Measurements from ENCODE around the gene KLK14.

KLK14 gene

DNA sequence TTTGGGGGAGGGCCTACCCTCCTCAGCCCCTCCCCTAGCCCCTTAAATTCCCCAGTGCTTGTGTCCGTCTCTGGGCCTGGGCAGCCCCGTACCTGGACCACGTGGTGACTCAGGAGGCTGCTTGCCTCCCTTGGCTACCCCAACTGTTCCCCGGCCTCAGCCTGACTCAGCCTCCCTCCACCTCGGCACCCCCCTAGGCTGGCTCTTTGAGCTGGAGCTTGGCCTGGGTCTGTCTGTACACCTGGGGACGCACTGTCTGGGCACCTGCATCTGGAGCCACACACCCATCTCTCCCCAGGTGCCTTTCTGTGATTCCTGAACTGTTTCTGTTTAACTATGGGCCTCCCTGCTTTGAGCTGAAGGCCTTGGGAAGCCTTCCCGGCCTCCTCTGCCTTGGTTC, 1.8 kb upstream of the KLK14 start:
- no peak for DNase-seq

DNA sequence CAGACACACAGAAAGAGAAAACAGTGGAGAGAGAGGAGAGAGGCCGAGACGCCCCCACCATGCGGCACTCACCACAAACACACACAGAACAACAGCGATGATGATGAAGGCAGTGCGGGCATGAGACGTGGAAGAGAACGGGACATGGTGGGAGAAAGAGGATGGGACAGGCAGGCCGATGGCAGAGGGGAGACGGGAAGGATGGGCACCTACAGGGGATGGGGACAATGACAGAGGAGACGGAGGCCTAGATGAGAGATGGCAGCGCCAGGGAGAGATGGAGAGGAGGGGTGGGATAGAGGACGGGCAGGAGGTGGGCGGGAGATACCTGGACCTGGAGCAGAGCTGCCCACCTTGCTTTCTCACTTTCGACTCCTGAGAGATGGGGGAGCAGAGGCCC, 1.1 kb upstream of the KLK14 start:
- DNase-seq, result no peak

DNA sequence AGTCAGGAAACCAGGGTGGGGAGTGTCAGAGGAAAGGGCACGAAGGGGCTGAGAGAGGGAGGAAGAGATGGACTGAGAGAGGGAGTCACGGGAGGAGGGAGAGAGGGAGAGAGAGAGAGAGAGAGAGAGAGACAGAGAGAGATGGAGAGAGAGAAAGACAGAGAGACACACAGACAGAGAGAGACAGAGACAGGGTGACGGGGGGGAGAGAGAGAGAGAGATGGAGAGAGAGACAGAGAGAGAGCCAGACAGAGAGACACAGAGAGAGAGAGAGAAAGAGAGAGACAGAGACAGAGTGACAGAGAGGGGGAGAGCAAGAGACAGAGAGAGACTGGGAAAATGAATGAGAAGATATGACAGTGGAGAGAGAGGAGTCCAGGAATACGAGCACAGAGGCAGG, 494 bp upstream of the KLK14 start:
- DNase-seq, result no peak

DNA sequence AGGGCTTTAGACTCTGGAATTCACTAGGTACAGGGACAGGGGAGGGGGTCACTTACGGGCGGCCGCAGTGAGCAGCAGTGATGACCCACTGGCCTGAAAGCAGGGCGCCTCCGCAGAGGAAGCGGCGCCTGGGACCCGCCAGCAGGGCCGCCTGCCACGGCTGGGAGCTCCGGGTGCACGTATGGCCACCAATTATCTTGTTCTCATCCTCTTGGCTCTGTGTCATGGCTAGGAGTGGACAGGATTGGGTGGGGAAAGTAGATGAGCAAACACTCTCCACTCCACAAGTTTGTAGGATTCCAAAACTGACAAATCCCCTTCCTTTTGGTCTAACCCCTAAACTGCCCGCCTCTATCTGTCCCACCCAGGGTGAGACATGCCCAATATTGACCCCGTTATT, 1.2 kb downstream of the KLK14 start:
- DNase-seq, result no peak

DNA sequence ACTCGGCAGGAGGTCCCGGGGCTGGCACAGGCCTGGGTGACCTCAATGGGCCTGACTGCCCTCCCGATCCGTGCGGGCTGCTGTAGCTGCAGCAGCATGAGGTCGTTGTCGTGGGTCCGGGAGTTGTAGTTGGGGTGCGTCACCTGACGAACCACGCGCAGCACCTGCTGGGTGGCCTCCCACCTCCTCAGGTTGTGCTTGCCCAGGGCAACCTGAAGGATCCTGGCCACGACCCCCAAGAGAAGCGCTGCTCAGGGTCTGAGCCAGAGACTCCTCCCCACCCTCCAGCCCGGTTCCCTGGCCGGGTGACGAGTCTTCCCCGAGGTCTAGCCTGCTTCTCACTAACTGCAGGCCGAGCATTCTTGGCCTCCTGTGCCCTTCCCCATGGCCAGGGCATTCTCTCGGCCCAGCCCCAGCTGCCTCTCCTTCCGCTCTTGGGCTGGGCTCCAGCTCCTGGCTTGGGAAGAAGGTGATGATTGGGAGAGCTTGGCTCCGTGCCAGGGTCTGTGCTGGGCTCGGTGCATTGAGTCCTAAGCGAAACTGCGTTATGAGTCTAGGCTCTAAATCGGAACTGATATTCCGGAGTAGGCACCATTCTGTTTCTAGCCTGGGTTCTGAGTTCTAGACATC, 3.1 kb downstream of the KLK14 start:
- no peak for DNase-seq

DNA sequence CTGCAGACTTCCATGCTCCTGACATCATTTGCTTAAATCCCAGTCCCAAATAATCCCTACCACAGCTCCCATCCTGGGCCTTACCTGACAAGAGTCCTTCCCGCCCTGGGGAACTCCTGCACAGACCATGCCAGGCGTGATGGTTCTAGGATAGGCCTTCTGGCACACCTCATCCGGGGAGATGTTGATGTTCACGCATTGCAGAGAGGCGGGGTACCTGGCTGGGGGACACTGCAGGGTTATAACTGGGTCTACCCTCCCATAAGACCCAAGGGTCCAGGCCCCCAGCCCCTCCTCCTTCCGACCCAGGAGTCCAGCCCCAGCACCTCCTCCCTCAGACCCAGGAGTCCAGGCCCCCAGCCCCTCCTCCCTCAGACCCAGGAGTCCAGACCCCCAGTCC, 4.0 kb downstream of the KLK14 start:
- DNase-seq, result no peak

DNA sequence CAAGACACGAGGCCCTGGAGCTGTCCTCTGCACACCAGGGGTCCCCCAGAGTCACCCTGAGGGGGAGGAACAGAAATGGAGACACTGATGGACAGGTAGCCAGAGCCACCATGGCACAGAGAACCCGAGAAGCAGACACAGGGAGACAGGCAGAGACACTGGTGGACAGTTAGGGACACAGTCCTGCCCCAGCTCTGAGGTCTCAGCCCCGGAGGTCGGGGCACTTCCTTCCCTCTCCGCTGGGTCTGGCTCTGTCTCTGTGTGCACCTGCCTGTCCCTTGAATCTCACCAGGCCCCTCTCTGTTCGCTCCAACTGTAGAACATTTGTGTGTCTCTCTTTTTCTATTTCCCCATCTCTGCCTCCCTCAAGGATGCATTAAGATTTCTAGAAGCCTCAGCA, 4.6 kb downstream of the KLK14 start:
- DNase-seq, result no peak

DNA sequence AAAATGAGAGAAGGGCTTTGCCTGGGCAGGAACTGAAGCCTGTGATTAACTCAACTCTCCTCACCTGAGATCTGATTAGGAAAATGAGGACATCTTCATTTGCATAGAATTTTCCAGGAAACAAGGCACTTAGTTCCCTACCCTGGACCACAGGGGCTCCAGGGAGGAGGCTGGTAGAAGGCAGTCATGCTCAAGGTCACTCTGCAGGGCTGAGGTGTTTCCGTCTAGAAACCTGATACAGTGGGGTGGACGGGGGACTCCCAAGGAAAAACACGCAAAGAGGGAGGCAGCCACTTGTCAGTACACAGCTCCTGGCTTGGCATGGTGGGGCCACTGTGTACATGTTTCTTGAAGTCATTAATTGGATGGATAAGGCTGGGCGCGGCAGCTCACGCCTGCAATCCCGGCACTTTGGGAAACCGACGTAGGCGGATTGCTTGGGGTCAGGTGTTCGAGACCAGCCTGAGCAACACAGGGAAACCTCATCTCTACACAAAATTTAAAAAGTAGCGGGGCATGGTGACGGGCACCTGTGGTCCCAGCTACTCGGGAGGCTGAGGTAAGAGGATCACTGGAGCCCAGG, 6.0 kb downstream of the KLK14 start:
- DNase-seq, result no peak

DNA sequence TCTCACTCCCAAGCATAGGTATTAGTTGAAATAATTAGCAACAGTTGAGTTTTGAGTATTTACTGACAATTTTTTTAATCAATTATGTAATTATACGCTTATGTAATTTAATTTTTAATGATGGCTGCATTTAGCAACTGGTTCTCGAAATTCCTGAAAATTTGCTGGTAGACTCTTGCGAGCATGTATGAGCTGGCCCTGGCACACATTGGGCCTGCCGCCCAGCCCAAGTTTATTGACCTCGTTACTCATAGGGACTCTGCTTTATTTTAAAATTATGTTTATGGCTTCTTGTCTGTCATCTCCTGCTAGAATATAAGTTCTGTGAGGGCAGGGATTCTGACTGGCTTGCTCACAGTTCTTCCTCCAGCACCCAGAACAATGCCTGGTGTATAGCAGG, 6.7 kb downstream of the KLK14 start:
- DNase-seq, result no peak

DNA sequence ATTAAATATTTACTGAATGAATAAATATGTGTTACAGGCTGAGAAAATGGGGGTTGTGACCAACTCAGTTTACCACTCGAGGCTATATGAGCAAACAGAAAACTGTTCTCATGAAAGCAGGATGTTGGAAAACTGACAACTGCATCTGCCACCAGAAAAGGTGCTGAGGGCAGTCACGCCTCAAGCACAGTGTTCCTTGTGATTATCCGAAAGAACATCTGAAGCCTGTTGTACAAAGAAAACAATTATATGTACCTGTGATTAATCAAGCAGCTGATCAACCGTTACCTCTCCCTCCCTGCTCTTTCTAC, 11.6 kb downstream of the KLK14 start:
- DNase-seq, result no peak

DNA sequence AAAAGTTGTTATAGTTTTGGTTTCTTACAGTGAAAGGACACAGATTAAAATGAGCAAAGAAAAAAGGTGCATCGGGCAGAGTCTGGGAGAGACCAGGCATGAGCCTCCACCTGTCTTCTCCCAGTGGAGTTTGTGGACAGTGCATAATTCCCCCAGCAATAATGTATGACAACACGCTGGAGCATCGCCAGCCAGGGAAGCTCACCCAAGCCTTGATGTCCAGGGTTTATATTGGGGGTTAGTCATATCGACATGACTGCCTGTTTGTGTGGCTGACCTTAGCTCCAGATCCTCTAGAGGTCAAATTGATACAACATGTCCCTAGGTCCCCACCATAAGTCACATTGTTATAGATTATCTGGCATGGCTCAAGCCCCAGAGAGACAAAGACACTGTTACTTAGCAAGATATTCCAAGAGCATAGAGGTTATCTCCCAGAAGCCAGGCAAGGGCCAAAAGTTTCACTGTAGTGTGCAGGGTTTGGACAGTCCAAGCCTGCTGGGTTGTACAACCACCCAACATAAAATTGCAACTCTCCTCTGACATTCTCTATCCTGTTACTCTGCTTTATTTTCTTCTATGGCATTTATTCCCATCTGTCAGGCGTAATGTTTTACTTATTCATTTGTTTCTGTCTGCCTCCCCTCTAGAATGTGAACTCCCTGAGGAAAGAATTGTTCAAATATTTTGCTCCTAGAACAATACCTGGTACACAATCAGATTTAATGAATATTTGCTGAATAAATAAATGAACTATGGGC, 12.2 kb downstream of the KLK14 start:
- DNase-seq, result no peak

DNA sequence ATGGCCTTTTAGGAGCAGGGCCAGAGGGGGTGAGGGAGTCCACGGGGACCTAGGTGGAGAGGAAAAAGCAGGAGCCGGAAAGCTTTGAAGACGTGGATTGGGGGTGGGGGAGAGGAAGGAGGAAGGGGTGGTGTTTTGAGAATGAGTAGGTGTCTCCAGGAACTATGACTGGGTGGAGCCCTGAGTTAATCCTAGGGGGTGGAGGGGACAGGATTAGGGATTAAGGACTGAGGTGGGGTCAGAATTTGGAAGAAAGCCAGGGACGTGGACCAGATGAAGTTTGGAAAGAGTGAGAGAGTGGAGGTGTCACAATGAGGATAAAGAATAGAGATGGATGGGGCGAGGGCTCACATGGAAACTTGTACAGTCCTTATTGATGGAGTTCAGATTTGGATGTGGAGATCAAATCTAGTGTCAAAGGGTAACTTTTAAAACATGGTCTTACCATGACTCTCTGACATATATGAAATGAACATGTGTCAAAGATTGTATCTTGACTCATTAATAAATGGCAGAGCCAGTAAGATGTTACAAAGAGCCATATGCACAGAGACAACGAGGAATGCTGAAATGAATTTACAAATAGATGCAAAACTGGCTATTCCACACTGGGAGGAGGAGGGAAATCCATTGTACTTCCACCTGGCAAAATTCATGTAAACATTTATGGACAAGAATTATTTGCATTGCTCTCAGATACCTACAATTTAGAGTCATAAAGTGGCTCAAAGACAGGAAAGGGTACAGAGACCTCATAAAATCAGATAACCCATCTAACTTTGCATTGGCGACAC, 16.1 kb downstream of the KLK14 start:
- DNase-seq, result no peak

DNA sequence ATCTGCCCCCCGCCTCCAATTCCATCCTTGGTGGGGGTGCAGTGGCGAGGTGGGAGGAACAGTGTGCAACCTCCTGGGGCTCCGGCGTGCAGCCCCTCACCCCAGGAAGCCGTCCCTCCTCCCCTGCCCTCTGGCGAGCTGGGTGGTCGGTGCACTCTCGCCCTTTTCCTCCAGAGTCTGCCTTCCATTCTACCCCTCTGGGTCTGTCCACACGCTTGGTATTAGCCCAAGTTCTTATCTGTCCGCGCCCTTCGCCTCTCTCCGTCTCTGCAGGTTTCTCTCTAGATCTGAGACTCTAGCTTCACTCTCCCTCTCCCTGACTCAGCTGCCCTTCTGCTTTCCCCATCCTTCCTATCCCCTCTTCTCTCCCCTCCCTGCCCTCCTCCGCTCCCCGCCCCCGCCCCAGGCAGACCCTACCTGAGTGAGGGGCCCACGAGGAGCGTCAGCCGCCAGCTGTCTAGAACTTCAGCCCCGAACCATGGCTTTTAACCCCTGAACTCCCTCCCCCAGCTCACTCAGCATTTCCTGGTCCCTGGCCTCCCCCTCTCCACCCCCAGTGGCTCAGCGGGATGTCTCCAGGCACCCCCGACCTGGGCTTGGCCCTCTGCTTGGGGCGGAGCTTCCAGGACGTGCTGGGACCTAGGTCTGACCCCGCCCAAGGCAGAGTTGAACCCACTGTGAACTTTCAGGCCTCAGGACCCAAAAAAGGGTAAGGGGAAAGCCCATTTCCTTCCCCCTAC, 17.3 kb downstream of the KLK14 start:
- DNase-seq, result no peak

DNA sequence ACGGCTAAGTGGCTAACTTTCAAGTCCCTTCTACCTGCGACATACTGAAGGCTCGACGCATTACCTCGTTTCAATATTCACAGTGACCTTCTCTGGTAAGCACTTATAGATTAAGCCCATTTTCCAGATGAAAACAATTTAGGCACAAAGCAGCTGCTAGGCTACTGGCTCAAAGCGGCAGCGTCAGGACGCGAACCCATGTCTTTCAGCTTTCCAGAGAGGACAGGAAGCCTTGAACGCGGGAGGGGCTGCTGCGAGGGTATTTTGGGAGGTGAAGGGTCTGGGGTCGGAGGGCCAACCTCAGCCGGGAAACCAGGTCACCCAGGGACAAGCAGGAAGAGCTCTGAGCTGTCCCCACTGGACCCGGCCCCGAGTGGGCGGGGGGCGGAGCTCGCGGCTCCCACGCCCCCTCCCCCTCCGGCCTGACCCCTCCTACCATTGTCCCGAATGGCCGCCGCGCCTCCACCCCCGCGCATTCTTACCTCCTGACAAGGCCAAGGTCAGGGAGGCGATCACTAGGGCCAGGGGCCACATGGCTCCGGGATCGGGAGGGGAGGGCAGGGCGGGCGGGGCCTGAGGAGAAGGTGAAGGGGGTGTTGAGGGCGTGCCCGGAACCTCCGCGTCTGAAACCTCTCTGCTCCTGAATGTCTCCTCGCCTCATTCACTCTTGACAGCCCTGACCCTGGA, 18.0 kb downstream of the KLK14 start, which contains the start of gene KLK13:
Gene KLK13, minus strand, starts transcription at position 559 of the 687 bp plus-strand sequence. Its CDS starts 25 bp downstream, at position 534.
- no peak for DNase-seq

DNA sequence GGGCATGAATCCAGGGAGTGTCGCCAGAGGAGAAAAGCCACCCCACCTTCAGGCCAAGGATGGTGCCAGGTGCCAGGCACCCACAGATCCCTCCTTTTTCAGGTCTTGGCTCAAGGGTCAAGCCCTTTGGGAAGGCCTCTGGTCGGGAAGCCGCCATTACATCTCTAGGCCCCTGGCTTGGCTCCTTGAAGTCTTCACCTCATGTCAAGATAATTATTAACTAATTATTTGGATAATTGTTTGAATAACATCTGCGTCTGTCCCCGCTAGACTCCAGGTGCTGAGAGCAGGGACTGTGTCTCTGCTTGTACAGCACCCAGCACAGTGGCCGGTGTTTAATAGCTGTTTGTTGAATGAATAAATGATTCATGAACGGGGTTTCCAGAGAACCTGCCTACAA, 19.0 kb downstream of the KLK14 start:
- DNase-seq, result no peak

DNA sequence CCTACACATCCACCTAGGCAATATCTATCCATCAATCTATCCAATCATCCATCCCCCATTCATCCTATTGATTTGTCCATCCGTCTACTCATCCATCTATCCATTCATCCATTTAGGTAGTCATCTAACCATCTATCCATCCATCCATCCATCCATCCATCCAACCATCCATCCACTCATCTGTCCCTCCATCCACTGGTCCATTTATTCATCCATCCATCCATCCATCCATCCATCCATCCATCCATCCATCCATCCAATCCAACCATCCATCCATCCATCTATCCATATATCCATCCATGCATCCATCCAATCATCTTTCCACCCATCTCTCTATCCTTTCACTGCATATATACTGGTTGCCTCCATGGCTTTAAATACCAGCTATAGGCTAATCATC, 21.7 kb downstream of the KLK14 start:
- no peak for DNase-seq

DNA sequence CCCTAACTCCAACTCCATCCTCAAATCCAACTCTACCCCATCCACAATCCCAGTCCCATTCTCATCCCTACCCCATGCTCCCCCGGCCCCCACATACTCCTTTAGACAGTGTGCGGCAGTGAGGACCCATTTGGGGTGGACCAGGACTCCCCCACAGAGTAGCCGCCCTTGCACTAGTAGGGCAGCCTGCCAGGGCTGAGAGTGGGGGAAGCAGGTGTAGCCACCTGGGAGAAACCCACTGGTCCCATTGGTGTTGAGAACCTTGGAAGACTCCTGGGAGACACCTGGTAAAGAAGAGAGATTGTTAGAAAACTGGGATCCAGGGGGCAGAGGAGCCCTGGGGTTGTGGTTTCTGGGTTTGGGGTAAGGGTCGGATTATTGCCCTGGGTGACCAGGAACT, 22.4 kb downstream of the KLK14 start:
- DNase-seq, result no peak

DNA sequence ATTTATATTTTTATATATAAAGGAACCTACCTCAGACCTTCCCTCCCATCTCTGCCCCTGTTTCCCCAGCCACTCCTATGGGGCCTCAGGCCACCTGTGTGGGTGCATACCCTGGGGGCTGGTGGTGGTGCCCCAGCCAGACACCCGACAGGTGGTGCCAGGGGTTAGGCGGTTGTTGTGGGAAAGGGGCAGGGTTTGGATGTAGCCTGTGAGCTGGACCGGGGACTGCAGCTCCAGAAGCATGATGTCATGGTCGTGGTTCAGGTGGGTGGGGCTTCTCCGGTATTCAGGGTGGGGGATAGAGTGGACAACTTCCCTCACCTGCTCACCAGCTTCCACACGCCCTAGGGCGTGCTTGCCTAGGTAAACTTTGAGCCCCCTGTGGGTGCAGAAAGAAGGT, 23.0 kb downstream of the KLK14 start:
- no peak for DNase-seq

DNA sequence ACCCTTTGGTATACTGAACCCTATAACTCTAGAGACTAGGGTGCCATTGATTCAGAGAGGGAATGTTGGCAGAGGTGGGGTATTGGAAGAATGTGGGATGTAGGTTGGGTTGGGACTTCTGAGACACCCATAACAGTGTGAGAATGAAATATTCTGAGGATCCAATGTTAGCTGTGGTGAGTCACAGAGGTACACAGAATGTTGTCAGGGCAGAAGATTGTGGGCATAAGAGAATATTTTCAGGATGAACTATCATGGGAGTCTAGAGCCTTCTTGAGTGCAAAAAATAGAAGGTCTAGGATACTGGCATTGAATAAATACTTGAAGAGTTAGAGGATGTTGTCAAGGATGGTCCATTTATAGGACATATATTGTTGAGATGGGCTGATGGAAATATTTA, 26.8 kb downstream of the KLK14 start:
- DNase-seq, result no peak

DNA sequence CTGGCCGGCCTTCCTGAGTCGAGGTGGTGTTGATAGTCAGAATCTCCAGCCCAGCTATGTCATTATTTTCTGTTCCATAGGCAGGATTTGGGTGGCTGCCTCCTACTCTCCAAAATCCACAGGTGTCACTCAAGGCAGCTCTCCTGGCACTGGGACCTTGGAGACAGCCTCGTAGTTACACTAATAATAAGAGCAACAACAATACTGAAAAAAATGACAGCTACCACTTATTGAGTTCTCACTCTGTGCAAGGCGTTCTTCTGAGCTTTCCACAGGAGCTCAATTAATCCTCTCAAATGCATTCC, 35.7 kb downstream of the KLK14 start:
- DNase-seq, result no peak

DNA sequence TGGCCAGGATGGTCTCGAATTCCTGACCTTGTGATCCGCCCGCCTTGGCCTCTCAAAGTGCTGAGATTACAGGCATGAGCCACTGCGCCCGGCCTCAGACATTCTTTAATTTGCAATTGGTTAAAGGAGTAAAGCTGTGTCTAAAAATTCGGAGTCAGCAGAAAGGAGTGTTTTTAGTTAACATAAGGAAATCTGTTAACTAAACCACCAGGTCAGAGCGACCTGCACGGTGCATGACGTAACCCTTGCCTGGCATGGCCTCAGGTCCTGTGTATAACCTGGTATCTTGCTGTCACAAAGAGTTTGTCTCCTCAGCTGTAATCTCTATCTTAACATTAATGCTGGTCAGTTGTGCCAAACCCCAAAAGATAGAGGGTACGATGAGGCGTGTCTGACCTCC, 38.4 kb downstream of the KLK14 start:
- DNase-seq, result no peak

DNA sequence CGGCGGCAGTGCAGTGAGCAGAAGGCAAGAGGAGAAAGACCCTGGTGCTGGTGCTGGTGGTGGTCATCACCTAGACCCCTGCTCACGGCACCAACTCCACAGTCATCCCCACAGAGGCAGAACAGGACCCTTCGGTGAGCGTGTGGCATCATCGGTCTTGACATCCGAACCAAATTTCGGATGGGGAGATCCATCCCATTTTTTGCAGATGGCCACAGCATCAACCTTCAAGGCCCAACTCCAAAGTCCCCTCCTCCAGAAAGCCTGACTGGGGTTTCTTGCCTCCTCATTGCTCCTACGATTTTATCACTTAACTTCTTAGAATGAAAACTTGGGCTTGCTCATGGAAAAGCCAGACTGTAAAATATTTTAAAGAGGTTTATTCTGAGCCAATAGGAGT, 39.2 kb downstream of the KLK14 start:
- DNase-seq, result no peak

DNA sequence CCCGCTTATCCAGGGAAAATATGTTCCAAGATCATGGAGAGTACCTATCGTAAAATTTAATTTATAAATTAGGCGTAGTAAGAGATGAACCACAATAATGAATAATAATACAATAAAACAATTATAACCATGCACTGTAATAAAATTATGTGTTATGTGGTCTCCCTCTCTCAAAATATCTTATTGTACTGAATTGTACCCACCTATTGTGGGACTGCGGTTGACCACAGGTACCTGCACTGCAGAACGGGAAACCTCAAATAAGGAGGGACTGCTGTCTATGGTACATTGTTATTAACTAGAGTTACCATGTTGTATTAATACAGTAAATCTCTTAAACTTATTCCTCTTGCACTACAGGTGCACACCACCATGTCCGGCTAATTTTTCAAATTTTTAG, 42.5 kb downstream of the KLK14 start:
- no peak for DNase-seq
